GM06990 (cell line): ENCODE results near the gene NMRK2.
A peak's percentile ranks its signal among the peaks of the same experiment; 100 is the strongest.

ENCODE experiments used
- DNase-seq: peaks from one replicate; pipeline ENCODE4 v3.0.0-alpha.2; 2011; ENCODE audit not compliant: insufficient read length; ENCODE audit errors: extremely low read depth
- H3K27me3 ChIP-seq: replicated peaks from 2 replicates; pipeline ENCODE4 v1.6.0; 2011; ENCODE audit warnings: low read length; ENCODE audit not compliant: control insufficient read depth, insufficient read depth
- H3K36me3 ChIP-seq: 2 replicates; pipeline ENCODE4 v1.5.1; 2011; ENCODE audit warnings: low read length; ENCODE audit not compliant: control insufficient read depth, insufficient read depth
- H3K4me3 ChIP-seq: replicated peaks from 2 replicates; pipeline ENCODE4 v1.5.1; 2011; ENCODE audit warnings: low read depth, mild to moderate bottlenecking, control low read depth, low read length
- TF ChIP-seq, protein P1 (sequence below): IDR thresholded peaks from 2 replicates; pipeline ENCODE4 v1.5.1; 2011; ENCODE audit warnings: low read length, control low read depth, mild to moderate bottlenecking, inconsistent platforms; ENCODE audit not compliant: insufficient read depth, poor library complexity, severe bottlenecking

Gene NMRK2

DNA sequence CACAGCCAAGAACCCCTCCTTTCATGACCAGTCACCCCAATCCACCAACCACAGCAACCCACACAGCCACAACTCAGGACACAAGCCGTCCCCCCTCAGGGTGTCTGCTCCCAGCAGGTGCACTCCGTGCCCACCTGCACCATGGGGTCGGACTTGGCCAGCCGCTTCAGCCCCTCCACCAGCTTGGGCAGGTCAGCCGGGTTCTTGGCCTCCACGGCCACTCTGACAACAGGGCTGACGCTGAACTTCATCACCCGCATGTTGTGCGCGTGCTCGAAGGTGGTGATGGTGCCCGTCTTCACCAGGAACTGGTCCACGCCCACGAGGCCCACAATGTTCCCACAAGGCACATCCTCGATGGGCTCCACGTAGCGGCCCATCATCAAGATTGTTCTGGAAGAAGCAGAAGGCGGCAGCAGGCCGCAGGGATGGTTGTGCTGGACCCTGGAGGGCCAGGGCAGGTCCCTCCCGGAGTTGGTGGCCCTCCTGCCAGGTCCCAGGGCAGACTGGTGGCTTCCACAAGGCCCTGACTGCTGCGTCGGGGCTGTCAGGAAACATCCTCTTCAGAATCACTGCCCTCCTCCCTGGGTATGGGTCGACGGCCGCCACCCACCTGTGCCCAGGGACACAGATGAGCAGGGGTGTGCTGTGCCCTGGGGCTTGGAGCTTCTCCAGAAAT, 46.9 kb downstream of the NMRK2 start:
- no peak for DNase-seq
- H3K4me3 ChIP-seq, result no peak overlapping the region
- TF ChIP-seq, protein P1, sequence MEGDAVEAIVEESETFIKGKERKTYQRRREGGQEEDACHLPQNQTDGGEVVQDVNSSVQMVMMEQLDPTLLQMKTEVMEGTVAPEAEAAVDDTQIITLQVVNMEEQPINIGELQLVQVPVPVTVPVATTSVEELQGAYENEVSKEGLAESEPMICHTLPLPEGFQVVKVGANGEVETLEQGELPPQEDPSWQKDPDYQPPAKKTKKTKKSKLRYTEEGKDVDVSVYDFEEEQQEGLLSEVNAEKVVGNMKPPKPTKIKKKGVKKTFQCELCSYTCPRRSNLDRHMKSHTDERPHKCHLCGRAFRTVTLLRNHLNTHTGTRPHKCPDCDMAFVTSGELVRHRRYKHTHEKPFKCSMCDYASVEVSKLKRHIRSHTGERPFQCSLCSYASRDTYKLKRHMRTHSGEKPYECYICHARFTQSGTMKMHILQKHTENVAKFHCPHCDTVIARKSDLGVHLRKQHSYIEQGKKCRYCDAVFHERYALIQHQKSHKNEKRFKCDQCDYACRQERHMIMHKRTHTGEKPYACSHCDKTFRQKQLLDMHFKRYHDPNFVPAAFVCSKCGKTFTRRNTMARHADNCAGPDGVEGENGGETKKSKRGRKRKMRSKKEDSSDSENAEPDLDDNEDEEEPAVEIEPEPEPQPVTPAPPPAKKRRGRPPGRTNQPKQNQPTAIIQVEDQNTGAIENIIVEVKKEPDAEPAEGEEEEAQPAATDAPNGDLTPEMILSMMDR, result no peak
- no peaks in the 10 kb centered on the region for H3K27me3 ChIP-seq
- peaks cover 85% of the 10 kb centered on the region for H3K36me3 ChIP-seq

DNA sequence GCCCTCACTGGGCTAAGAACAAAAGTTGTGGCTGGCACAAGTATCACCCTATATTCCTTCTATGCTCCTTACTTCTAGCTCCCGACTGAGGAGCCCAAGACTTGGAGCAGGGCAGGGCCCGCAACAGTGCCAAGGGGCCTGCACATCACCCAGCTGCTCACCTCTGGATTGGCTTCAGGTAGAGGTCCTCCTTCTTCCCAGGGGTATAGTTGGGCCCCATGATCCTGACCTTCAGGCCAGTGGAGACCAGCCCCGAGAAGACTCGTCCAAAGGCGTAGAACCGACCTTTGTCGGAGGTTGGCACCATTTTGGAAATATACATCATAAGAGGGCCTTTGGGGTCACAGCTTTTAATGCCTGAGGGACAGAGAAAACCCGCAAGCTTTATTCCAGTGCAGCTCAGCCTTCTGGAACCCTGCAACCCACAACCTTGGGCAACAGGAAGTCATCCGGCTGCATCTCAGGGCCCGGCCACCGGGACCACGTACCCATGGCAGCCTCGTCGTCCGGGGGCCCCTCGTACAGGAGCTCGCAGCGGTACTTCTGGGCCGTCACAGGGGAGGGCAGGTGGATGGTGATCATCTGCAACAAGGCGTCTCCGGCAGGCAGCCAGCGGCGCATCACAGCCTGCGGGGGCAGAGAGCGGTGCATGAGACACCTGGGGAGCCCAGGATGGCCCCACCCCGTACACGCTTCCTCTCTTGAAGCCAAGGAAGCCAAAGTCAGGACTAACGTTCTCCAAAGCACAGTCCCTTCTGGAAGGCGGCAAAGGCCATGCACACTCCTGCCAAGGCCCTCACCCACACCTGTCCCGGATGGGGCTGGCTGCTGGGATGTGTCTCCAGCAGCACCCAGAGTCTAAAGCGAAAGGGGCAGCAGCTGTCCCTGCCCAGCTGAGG, 47.7 kb downstream of the NMRK2 start:
- H3K27me3 ChIP-seq, result no peaks in the 10 kb centered on the region
- no peak overlapping the region for H3K4me3 ChIP-seq
- no peak for DNase-seq
- TF ChIP-seq, protein P1, result no peak
- peaks cover 79% of the 10 kb centered on the region for H3K36me3 ChIP-seq

DNA sequence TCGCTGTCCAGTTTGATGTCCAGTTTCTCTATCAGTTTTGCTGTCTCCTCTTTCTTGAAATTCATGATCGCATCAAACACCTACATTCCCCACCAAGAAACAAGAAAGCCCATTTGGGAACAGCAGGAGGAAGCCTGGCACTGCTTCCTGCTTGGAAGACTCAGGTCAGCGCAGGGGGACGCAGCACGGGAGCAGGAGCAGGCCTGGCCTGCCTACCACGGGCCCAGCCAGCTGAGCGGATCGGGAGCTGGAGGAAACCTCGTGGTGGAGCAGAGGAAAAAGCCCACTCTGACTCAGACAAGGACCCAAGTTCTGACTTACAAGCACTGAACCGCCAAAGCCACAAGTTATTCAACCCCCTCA, 48.5 kb downstream of the NMRK2 start:
- no peak overlapping the region for H3K4me3 ChIP-seq
- no peaks in the 10 kb centered on the region for H3K27me3 ChIP-seq
- no peak for DNase-seq
- TF ChIP-seq, protein P1, result no peak
- peaks cover 74% of the 10 kb centered on the region for H3K36me3 ChIP-seq

DNA sequence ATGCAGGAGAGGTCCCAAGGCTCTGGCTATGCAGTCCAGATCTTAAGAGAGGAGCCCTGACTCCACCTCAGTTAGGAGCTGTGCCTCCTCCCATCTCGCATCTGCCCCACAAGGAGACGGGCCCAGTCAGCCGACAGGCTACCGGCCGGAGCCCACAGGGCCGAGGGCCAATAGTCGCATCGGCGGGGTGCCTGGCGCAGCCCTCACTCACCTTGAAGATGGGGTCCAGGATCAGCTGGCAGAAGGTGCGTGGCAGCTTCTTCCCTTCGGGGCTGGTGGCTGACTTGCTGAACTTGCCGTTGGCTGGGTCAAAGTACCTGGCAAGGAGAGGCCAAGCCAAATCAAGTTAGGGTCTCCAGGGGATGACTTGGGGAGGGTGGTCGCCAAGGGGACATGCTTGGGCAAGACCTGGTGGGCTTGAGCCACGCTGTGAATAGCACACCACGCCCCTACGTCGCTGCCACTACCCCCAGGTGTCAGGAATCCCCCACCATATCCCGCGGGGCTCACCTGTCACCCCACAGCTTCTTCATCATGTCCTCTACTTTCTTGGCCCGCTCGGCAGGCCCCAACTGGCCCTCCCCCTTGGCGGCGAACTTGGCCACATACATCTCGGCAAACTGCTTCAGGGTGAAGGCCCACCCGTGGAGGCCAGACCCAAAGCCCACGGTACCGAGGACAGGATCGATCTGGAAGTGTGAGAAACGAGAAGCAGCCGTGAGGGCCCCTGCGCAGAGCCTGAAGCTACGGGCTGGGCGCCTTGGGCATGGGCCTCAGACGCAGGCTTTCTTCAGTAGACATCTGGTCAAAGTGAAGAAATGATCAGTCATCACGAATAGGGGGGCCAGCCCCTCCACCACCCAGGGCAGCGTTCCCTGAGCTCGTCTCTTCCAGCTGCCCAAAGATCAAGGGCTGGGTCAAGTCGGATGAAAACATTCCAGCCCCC, 49.1 kb downstream of the NMRK2 start:
- no peak for DNase-seq
- H3K4me3 ChIP-seq, result no peak overlapping the region
- H3K27me3 ChIP-seq, result no peaks in the 10 kb centered on the region
- TF ChIP-seq, protein P1, result no peak
- H3K36me3 ChIP-seq, result peaks cover 68% of the 10 kb centered on the region

DNA sequence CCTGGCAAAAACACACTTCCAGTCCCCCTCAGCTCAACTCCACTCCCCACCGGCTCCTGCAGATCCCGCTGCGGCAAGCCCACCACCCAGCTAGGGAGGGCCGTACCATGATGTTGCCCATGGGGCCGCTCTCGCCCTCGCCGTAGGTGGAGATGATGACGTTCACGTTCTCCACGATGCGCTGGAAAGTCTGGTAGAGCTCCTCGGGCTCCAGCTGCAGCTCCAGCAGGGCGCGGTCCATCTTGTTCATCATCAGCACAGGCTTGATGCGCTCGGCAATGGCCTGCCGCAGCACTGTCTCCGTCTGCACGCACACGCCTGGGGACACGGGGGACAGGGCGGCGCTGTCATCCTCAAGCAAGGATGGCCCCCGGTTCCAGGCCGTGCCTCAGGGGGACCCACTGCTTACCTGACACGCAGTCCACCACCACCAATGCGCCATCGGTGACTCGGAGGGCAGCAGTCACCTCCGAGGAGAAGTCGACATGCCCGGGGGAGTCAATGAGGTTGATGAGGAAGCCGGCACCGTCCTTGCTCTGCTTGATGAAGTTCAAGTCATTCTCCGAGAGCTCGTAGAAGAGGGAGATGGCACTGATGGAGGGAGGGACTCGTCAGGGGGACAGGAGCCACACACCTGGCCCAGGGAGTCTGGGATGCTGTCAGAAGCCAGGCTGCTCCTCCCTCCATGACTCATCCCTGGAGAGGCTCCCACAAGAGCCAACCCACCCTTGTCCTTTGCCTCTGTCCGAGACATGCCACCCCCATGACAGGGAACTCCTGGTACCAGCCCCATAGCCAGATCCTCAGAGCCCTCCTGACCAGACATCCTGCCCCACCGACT, 50.1 kb downstream of the NMRK2 start:
- no peaks in the 10 kb centered on the region for H3K27me3 ChIP-seq
- TF ChIP-seq, protein P1, result no peak

More for the DNA sequence above, 50.1 kb downstream of the NMRK2 start:
- Histone ChIP-seq H3K4me3 (peak overlapping the region; percentile 95), H3K36me3 (peaks cover 59% of the 10 kb centered on the region)
- no peak for DNase-seq
